ENCODE results near the gene TVP23C. TPM values are rescaled to one million over a fixed set of nuclear protein-coding genes. Genes with fewer than 3 reads are reported as not detected.

TVP23C gene
- total and polyA plus RNA-seq, 2 experiments from 2014 or later: 10.4 to 31.7 TPM

Small RNAs within 50 kb of the gene (small RNA-seq; reads per million reads assigned to genes)
- gene AC005838.1 (ENCODE audit: low replicate concordance) (not detected), gene RF00090 (ENCODE audit: low replicate concordance) (not detected)

Other genes with a start within 250 kb of the TVP23C start
- gene TEKT3, start 221.9 kb downstream of the TVP23C start, total RNA-seq (2014; rRNA removed; shearing (Covaris generic)): 1.6 TPM in 2 replicates
- gene TEKT3, start 221.9 kb downstream of the TVP23C start, polyA plus RNA-seq (2016; fragmentation: Nextera tagmentation; extraction: Ambion mirVana): 2.0 and 2.5 TPM in 2 replicates
- gene CDRT4, start 95.9 kb downstream of the TVP23C start, total RNA-seq (2014; rRNA removed; shearing (Covaris generic)): 8.7 and 13.0 TPM in 2 replicates
- 6.5 TPM in 2 replicates for gene CDRT4, start 95.9 kb downstream of the TVP23C start, polyA plus RNA-seq (2016; fragmentation: Nextera tagmentation; extraction: Ambion mirVana)
- gene FBXW10B, start 56.2 kb upstream of the TVP23C start, total RNA-seq (2014; rRNA removed; shearing (Covaris generic)): 0.23 and 0.31 TPM in 2 replicates
- gene FBXW10B, start 56.2 kb upstream of the TVP23C start, polyA plus RNA-seq (2016; fragmentation: Nextera tagmentation; extraction: Ambion mirVana): not detected in 2 replicates
- 47.6 and 48.1 TPM in 2 replicates for gene TRIM16, start 120.8 kb upstream of the TVP23C start, total RNA-seq (2014; rRNA removed; shearing (Covaris generic))
- 6.4 and 6.6 TPM in 2 replicates for gene TRIM16, start 120.8 kb upstream of the TVP23C start, polyA plus RNA-seq (2016; fragmentation: Nextera tagmentation; extraction: Ambion mirVana)
- gene ZNF286A, start 136.3 kb upstream of the TVP23C start, total RNA-seq (2014; rRNA removed; shearing (Covaris generic)): 91.6 and 93.4 TPM in 2 replicates
- 42.3 and 44.8 TPM in 2 replicates for gene ZNF286A, start 136.3 kb upstream of the TVP23C start, polyA plus RNA-seq (2016; fragmentation: Nextera tagmentation; extraction: Ambion mirVana)
- gene TBC1D26, start 168.8 kb upstream of the TVP23C start, total RNA-seq (2014; rRNA removed; shearing (Covaris generic)): 0.23 and 2.8 TPM in 2 replicates
- gene TBC1D26, start 168.8 kb upstream of the TVP23C start, polyA plus RNA-seq (2016; fragmentation: Nextera tagmentation; extraction: Ambion mirVana): 0.84 and 1.1 TPM in 2 replicates